Activated CD4-positive, alpha-beta T cell treated with anti-CD3 and anti-CD28 coated beads, Interleukin-2, amount 10 ng/mL, durations not matched to agents 7 days and 5 days (primary cell): Measurements from ENCODE around the gene ADAM22. TPM values are rescaled to one million over a fixed set of nuclear protein-coding genes. Genes with fewer than 3 reads are reported as not detected.
"Not testable (repeated sequence)": the region's sequence is repeated elsewhere in the genome, so short reads cannot be mapped to it uniquely, and the experiment has no call there.

Source experiments
- CTCF ChIA-PET: fragments of 350-600 bp; sonication (Branson Sonifier 250); formaldehyde crosslinking; loops from one replicate; lab custom pipeline; 2021; ENCODE audit warnings: antibody characterized with exemption; lab: Charles Lee
- POLR2A ChIA-PET: fragments of 350-600 bp; sonication (Branson Sonifier 250); formaldehyde crosslinking; loops from one replicate; lab custom pipeline; 2021; ENCODE audit warnings: antibody characterized with exemption; lab: Charles Lee
- DNase-seq: peaks from one replicate; pipeline ENCODE4 v3.0.0-alpha.2; 2020
- H3K27ac Mint-ChIP-seq: one replicate; pipeline ENCODE4 v1.8.0; 2021; ENCODE audit warnings: mild to moderate bottlenecking, moderate library complexity, mixed read lengths
- H3K27me3 Mint-ChIP-seq: one replicate; pipeline ENCODE4 v1.8.0; 2021; ENCODE audit warnings: mixed read lengths
- H3K36me3 Mint-ChIP-seq: one replicate; pipeline ENCODE4 v1.8.0; 2021; ENCODE audit warnings: low read depth, mixed read lengths
- H3K4me1 Mint-ChIP-seq: one replicate; pipeline ENCODE4 v1.8.0; 2021; ENCODE audit warnings: mixed read lengths
- H3K4me3 Mint-ChIP-seq: one replicate; pipeline ENCODE4 v1.8.0; 2021; ENCODE audit warnings: mild to moderate bottlenecking, moderate library complexity, mixed read lengths
- H3K9me3 Mint-ChIP-seq: one replicate; pipeline ENCODE4 v1.8.0; 2021; ENCODE audit warnings: mixed read lengths
- total RNA-seq, 2 experiments: library from RNA; stranded (reverse); gene quantifications; one replicate each; pipeline ENCODE4 v1.2.3, GENCODE V29; 2021

The ADAM22 gene
- total RNA-seq = 1 to 10 TPM in 1 of 2 experiments, under 1 TPM in 1; 0.96 to 1.1 TPM

DNA sequence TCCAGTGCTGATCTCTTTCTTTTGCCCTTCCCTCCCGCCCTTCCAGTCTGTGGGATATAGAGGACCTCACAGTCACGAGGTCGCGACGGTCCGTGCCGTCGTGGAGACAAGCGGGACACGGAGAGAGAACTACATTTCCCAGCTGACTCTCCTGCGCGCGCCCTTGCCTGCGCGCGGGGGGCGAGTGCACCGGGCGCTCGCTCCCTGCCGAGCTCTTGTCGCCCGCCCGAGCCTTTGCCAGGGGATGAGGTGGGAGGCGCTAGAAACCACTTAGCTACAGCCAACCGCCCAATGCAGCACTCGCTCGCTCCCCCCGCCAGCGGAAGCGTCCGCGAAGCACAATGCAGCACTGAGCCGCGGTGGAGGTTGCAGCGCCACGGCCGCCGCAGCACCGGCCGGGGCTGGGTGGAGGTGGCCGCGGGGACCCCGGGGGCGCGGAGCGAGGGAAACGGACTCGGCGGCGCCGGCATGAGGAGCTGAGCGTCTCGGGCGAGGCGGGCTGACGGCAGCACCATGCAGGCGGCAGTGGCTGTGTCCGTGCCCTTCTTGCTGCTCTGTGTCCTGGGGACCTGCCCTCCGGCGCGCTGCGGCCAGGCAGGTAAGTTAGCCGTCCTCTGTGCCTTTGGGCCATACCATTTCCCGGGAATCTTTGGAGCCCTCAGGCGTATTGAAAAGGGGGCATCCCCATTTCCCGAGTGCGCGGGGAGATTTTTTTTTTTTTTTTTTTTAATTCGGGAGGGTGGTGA, at the start of gene ADAM22:
Gene ADAM22 (plus strand): TSS at position 299 of the 746 bp plus-strand sequence. CDS start 215 bp downstream, at position 514.
- ChIA-PET CTCF (interaction anchor here (0.6 to 1.4 kb wide), 2 partner anchors 13 to 221 kb away, joined by 3 read pairs; no protein-coding TSS in a partner anchor), POLR2A (interaction anchor here (0.6 to 0.7 kb wide), 2 partner anchors 35 to 273 kb away, joined by 3 to 5 read pairs; no protein-coding TSS in a partner anchor)
- H3K9me3 Mint-ChIP-seq = no peaks in the 10 kb centered on the region
- peak within 1 kb of the TSS; percentile 82 for H3K4me3 Mint-ChIP-seq
- peak; percentile 79 for DNase-seq
- peak within 1 kb of the TSS; percentile 11 for H3K27ac Mint-ChIP-seq
- peaks cover 16% of the 10 kb centered on the region for H3K4me1 Mint-ChIP-seq
- H3K36me3 Mint-ChIP-seq = peaks cover 1% of the 10 kb centered on the region
- H3K27me3 Mint-ChIP-seq = peaks cover 41% of the 10 kb centered on the region

DNA sequence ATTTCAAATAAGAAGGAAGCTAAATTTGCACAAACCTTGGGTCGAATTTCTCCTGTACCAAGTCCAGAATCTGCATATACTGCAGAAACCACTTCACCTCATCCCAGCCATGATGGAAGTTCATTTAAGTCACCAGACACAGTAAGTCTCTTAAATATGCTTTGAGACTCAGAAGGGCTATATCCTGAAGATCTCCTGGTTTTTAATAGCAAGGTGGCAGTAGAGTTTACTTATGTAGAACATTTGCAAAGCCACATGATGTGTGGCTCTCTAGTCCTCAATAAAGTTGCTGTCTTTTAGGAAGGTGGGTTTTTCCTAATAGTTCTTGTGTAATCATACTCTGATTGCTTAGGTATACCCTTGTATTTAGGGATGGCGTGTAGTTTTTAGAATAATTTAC, 49.0 kb upstream of the ADAM22 start:
- Mint-ChIP-seq H3K4me1 (peaks cover 34% of the 10 kb centered on the region), H3K9me3 (no peaks in the 10 kb centered on the region), H3K4me3 (no peak overlapping the region), H3K36me3 (peaks cover 55% of the 10 kb centered on the region), H3K27me3 (no peaks in the 10 kb centered on the region), H3K27ac (no peak overlapping the region)
- no peak for DNase-seq
- ChIA-PET CTCF (no interaction called here), POLR2A (no interaction called here)

DNA sequence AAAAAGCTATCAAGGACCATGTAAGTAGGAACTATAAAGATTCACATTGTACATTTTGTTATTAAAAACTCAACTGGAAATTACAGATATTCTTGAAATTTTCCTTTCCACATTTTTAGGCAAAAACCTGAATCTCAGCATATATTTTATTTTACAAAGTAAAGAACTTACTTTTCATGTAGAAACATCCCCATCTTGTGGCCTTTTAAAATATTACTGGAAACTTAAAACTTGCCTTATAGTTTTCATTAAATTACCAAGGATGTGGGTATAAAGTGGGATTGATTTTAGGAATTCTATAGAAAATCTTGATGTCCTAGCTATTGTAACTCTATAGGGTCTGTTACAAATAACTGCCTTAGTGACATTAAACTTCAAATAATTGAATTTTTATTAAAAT, 47.2 kb upstream of the ADAM22 start:
- POLR2A ChIA-PET = no interaction called here

DNA sequence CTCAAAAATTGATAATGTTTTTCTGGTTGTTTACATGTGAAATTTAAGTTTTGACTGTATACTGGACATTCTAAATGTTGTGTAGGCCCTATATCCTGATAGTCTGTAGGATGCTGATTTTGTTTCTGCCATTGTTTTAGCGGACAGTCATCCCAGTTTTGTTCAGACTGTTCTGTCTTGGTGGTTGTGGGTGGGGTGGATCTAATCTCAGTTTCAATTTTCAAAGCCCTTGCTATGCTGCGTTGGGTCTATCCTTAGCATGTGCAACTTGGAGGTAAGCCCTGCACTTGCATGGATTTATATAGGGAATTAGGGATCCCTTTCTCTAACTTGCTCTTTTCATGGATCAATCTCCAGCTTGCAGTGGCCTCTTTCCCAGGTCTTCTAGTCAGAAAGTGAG, 38.7 kb upstream of the ADAM22 start:
- Mint-ChIP-seq H3K9me3 (no peaks in the 10 kb centered on the region), H3K36me3 (peaks cover 55% of the 10 kb centered on the region), H3K4me3 (no peak overlapping the region), H3K4me1 (peaks cover 14% of the 10 kb centered on the region), H3K27ac (no peak overlapping the region), H3K27me3 (no peaks in the 10 kb centered on the region)
- DNase-seq = no peak
- CTCF ChIA-PET = interaction anchor here (0.6 kb wide), 1 partner anchor 14 kb away, joined by 3 read pairs; no protein-coding TSS in a partner anchor
- POLR2A ChIA-PET = no interaction called here

More for the DNA sequence above, 47.2 kb upstream of the ADAM22 start:
- DNase-seq = no peak
- Mint-ChIP-seq H3K4me3 (no peak overlapping the region), H3K27ac (no peak overlapping the region), H3K9me3 (no peaks in the 10 kb centered on the region), H3K4me1 (peaks cover 23% of the 10 kb centered on the region), H3K36me3 (peaks cover 48% of the 10 kb centered on the region), H3K27me3 (no peaks in the 10 kb centered on the region)
- CTCF ChIA-PET = interaction anchor here (0.6 to 1.6 kb wide), 3 partner anchors 12 to 92 kb away, joined by 3 to 8 read pairs (median 3); no protein-coding TSS in a partner anchor

DNA sequence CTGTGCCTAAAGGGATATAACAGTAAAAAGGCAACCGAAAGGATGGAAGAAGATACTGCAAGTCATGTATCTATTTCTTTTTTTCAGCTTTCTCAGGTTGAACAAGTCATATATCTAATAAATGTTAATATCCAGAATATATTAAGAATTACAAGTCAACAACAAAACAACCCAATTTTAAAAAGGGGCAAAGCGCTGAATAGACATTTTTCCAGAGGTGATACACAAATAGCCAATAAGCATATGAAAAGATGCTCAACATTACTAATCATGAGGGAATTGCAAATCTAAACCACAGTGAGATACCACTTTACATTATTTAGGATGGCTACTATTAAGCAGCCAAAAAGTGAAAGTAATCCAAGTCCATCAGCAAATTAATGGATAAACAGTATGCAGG, 34.8 kb upstream of the ADAM22 start:
- Mint-ChIP-seq H3K9me3 (no peaks in the 10 kb centered on the region), H3K27ac (no peak overlapping the region), H3K36me3 (peaks cover 61% of the 10 kb centered on the region), H3K27me3 (no peaks in the 10 kb centered on the region), H3K4me3 (no peak overlapping the region), H3K4me1 (peaks cover 10% of the 10 kb centered on the region)
- CTCF ChIA-PET = no interaction called here
- POLR2A ChIA-PET = interaction anchor here (0.6 kb wide), 1 partner anchor 34 kb away, joined by 3 read pairs; no protein-coding TSS in a partner anchor
- no peak for DNase-seq

- CTCF ChIA-PET, POLR2A ChIA-PET: not testable (repeated sequence)
Measured at GRCh38 chr7:87907136-87907906, 26.7 kb upstream of the ADAM22 start.

GRCh38 chr7:87908814-87909213, 25.2 kb upstream of the ADAM22 start:
- POLR2A ChIA-PET, DNase-seq, H3K4me3 Mint-ChIP-seq, H3K27me3 Mint-ChIP-seq, H3K4me1 Mint-ChIP-seq, H3K27ac Mint-ChIP-seq, H3K9me3 Mint-ChIP-seq, CTCF ChIA-PET: not testable (repeated sequence)
- peaks cover 22% of the 10 kb centered on the region for H3K36me3 Mint-ChIP-seq

More at GRCh38 chr7:87907136-87907906, 26.7 kb upstream of the ADAM22 start:
- not testable (repeated sequence) for H3K27ac Mint-ChIP-seq, H3K9me3 Mint-ChIP-seq, H3K27me3 Mint-ChIP-seq, DNase-seq, H3K4me3 Mint-ChIP-seq, H3K4me1 Mint-ChIP-seq
- peaks cover 30% of the 10 kb centered on the region for H3K36me3 Mint-ChIP-seq

- Mint-ChIP-seq H3K27me3 (no peaks in the 10 kb centered on the region), H3K36me3 (peaks cover 14% of the 10 kb centered on the region), H3K4me3 (no peak overlapping the region), H3K9me3 (no peaks in the 10 kb centered on the region), H3K4me1 (no peaks in the 10 kb centered on the region), H3K27ac (no peak overlapping the region)
- DNase-seq = no peak
- CTCF ChIA-PET = no interaction called here
- POLR2A ChIA-PET = no interaction called here
Measured at GRCh38 chr7:87912121-87912520, 21.9 kb upstream of the ADAM22 start.

DNA sequence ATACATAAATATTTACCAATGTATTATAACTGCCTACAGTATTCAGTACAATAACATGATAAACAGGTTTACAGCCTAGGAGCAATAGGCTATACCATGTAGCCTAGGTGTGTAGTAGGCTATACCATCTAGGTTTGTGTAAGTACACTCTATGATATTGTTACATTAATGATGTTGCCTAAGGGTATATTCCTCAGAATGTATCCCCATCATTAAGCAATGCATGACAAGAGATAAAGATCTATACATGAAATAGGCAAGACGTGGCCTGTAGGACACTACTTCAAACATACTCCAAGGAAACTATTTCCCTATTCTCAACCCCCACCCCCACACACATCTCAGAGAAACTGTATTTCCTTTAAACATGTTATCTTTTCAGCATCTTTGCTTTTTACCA, 15.3 kb upstream of the ADAM22 start:
- H3K4me3 Mint-ChIP-seq = no peak overlapping the region
- no peaks in the 10 kb centered on the region for H3K4me1 Mint-ChIP-seq
- DNase-seq = no peak
- no peak overlapping the region for H3K27ac Mint-ChIP-seq
- peaks cover 8% of the 10 kb centered on the region for H3K27me3 Mint-ChIP-seq
- ChIA-PET CTCF (no interaction called here), POLR2A (no interaction called here)
- H3K9me3 Mint-ChIP-seq = no peaks in the 10 kb centered on the region
- no peaks in the 10 kb centered on the region for H3K36me3 Mint-ChIP-seq

- H3K36me3 Mint-ChIP-seq = no peaks in the 10 kb centered on the region
- no peak overlapping the region for H3K27ac Mint-ChIP-seq
- POLR2A ChIA-PET = no interaction called here
- CTCF ChIA-PET = no interaction called here
- H3K27me3 Mint-ChIP-seq = peaks cover 8% of the 10 kb centered on the region
- no peak for DNase-seq
- H3K9me3 Mint-ChIP-seq = no peaks in the 10 kb centered on the region
- H3K4me3 Mint-ChIP-seq = no peak overlapping the region
- H3K4me1 Mint-ChIP-seq = no peaks in the 10 kb centered on the region
Measured at GRCh38 chr7:87919875-87920274, 14.2 kb upstream of the ADAM22 start.

DNA sequence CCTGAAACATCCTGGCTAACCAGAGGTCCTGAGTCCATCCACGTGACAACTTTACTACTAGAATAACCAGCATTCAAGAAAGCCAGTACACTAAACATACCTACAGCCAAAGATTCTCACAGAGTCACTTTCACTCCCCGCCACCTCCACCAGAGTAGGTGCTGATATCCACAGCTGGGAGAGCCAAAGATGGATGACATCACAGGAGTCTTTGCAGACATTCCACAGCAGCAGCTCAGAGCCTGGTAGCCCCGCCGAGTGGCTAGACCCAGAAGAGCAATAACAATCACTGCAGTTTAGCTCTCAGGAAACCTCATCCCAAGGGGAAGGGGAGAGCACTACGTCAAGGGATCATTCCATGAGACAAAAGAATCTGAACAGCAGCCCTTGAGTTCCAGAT, 13.5 kb upstream of the ADAM22 start:
- Mint-ChIP-seq H3K27me3 (peaks cover 8% of the 10 kb centered on the region), H3K4me3 (no peak overlapping the region), H3K36me3 (no peaks in the 10 kb centered on the region), H3K4me1 (no peaks in the 10 kb centered on the region), H3K9me3 (no peaks in the 10 kb centered on the region), H3K27ac (no peak overlapping the region)
- DNase-seq = no peak
- POLR2A ChIA-PET = no interaction called here
- CTCF ChIA-PET = interaction anchor here (1.0 kb wide), 1 partner anchor 13 kb away, joined by 3 read pairs; the partner anchor contains the start of gene ADAM22

GRCh38 chr7:87922759-87923395, 11.2 kb upstream of the ADAM22 start:
- H3K9me3 Mint-ChIP-seq, POLR2A ChIA-PET, DNase-seq, H3K4me1 Mint-ChIP-seq, H3K4me3 Mint-ChIP-seq, H3K36me3 Mint-ChIP-seq, H3K27ac Mint-ChIP-seq, H3K27me3 Mint-ChIP-seq: not testable (repeated sequence)
- CTCF ChIA-PET = interaction anchor here (0.6 kb wide), 1 partner anchor 16 kb away, joined by 3 read pairs; no protein-coding TSS in a partner anchor
